Lower leg skin (tissue), 4 donors: ENCODE data around the gene CGA. TPM values are rescaled to one million over a fixed set of nuclear protein-coding genes. Genes with fewer than 3 reads are reported as not detected.

Experiments used
- DNase-seq, 2 donors: peaks; one replicate each; pipeline ENCODE4 v3.0.0-alpha.2; 2019; ENCODE audit warnings: low spot score in 2 of 2
- H3K4me3 ChIP-seq: fragments of 200-600 bp; sonication (generic); 2 replicates; pipeline ENCODE4 v1.5.1; 2017; ENCODE audit warnings: mild to moderate bottlenecking, low read depth; ENCODE audit not compliant: poor library complexity, severe bottlenecking
- POLR2A ChIP-seq, 2 donors: fragments of 450-650 bp; IDR thresholded peaks; one replicate each; pipeline ENCODE4 v1.6.1; 2016 to 2017; ENCODE audit warnings: antibody characterized with exemption in 2 of 2, mild to moderate bottlenecking in 1 of 2, moderate library complexity in 1 of 2
- WGBS, 2 donors: methylation state at CpG; one replicate each; pipeline ENCODE4 v1.1.5; 2018; 5-methylcytosine and 5-hydroxymethylcytosine counted together
- intact Hi-C: fragments of 100-400 bp; cut with DNase I; formaldehyde crosslinking; loops from one replicate; pipeline ENCODE4 v1.15.0; 2023; ENCODE audit warnings: low total_unique reads
- total RNA-seq, 4 donors: library from RNA; depleted of rRNA; stranded (reverse); fragments of >200 nt; gene quantifications; one replicate each; pipeline ENCODE4 v1.1.0, GENCODE V29; 2016
- TF ChIP-seq, protein P1 (sequence below), 3 donors: fragments of 450-650 bp; IDR thresholded peaks; one replicate each; pipeline ENCODE4 v1.5.1; 2016; ENCODE audit warnings: antibody characterized with exemption in 3 of 3, mild to moderate bottlenecking in 3 of 3, moderate library complexity in 2 of 3

The CGA gene
- total RNA-seq, 4 donors from 2014 or later: 0.59 to 5.9 (median 3.4) TPM

DNA sequence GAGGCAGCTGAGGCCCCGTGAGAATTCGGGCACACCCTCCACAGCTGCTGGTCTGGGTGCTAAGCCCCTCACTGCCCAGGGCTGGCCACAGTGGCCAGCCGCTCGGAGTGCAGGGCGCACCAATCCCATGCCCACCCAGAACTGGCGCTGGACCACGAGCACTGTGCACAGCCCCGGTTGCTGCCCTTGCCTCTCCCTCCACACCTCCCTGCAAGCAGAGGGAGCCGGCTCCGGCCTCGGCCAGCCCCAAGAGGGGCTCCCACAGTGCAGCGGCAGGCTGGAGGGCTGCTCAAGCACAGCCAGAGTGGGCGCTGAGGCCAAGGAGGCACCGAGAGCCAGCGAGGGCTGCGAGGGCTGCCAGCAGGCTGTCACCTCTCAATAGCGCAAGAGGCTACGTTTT is 35.0 kb downstream of the CGA start:
- intact Hi-C loops: no loop called here
- 94% methylated on average over 16 to 17 of the region's 18 CpGs for WGBS, 2 donors
- no peak overlapping the region for H3K4me3 ChIP-seq
- no peak for DNase-seq
- TF ChIP-seq, protein P1, sequence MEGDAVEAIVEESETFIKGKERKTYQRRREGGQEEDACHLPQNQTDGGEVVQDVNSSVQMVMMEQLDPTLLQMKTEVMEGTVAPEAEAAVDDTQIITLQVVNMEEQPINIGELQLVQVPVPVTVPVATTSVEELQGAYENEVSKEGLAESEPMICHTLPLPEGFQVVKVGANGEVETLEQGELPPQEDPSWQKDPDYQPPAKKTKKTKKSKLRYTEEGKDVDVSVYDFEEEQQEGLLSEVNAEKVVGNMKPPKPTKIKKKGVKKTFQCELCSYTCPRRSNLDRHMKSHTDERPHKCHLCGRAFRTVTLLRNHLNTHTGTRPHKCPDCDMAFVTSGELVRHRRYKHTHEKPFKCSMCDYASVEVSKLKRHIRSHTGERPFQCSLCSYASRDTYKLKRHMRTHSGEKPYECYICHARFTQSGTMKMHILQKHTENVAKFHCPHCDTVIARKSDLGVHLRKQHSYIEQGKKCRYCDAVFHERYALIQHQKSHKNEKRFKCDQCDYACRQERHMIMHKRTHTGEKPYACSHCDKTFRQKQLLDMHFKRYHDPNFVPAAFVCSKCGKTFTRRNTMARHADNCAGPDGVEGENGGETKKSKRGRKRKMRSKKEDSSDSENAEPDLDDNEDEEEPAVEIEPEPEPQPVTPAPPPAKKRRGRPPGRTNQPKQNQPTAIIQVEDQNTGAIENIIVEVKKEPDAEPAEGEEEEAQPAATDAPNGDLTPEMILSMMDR (IDR thresholded peaks at IDR 0.05): no peak
- TF ChIP-seq POLR2A (IDR thresholded peaks at IDR 0.05): no peak

DNA sequence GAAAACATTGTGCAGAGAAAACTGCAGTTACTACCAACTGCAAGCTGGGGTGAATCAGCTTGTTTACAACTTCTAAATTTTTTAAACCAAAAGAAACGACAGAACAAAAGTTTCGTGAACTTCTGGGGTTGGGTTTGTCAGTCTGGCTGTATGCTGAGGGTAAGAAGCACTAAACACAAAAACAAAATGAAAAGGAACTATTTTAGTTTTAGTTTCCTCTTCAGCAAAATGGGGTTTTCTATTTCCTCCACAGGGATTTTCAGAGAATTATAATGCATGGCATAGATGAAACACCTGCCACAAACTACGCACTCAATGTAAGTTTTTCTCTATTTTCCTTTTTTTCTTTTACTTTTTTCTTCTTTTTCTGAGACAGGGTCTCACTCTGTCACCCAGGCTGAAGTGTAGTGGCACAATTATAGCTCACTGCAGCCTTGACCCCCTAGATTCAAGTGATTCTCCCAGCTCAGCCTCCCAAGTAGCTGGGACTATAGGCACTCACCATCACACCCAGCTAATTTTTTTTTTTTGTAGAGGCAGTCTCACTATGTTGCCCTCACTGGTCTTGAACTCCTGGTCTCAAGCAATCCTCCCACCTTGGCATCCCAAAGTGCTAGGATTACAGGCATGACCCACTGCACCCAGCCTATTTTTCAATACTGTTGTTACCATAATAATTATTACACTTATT is 40.6 kb downstream of the CGA start:
- TF ChIP-seq, protein P1 (IDR thresholded peaks at IDR 0.05): no peak
- no peak for TF ChIP-seq POLR2A (IDR thresholded peaks at IDR 0.05)
- WGBS, 2 donors: 76 to 84% methylated on average over 3 of the region's 3 CpGs
- H3K4me3 ChIP-seq: no peak overlapping the region
- intact Hi-C loops: no loop called here
- no peak for DNase-seq

DNA sequence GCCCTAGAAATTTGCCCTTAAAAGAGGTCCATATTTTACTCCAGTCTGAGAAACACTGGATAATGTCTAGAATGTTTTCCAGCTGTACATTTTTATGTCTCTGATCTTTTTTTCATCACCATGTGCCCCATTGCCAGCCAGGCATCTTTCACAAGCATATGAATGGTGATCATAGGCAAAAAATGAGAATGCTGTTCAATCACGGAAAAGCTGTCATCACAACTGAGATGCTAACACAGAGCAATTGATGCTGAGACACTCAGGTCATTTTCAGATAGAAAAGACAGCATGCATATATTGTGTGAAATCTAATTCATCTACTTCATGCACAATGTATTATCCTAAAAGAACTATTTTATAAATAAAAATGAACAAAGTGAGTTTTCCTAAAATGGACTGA is 41.6 kb downstream of the CGA start:
- 62 to 71% methylated on average over 1 of the region's 1 CpG for WGBS, 2 donors
- TF ChIP-seq, protein P1 (IDR thresholded peaks at IDR 0.05): no peak
- TF ChIP-seq POLR2A (IDR thresholded peaks at IDR 0.05): no peak
- DNase-seq: no peak
- intact Hi-C loops: no loop called here
- no peak overlapping the region for H3K4me3 ChIP-seq

DNA sequence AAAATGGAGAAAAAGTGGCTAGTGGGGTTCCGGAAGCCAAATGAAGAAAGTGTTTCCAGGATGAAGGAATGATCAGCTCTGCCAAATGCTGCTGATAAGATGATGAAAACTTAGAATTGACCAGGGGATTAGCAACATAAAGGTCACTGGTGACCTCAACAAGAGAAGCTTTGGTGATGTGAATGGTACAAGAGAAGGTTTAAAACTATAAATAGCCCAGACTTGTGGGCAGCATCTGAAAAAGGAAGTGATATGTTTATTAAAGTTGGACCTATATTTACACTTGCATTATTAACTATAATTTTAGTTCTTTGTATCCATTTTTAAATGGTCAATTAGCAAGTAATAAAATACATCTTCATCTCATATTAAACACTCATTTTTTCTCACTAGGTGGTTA is 45.1 kb downstream of the CGA start:
- intact Hi-C loops: no loop called here
- H3K4me3 ChIP-seq: no peak overlapping the region
- 86 to 96% methylated on average over 1 of the region's 1 CpG for WGBS, 2 donors
- no peak for TF ChIP-seq POLR2A (IDR thresholded peaks at IDR 0.05)
- TF ChIP-seq, protein P1 (IDR thresholded peaks at IDR 0.05): no peak
- DNase-seq: no peak

DNA sequence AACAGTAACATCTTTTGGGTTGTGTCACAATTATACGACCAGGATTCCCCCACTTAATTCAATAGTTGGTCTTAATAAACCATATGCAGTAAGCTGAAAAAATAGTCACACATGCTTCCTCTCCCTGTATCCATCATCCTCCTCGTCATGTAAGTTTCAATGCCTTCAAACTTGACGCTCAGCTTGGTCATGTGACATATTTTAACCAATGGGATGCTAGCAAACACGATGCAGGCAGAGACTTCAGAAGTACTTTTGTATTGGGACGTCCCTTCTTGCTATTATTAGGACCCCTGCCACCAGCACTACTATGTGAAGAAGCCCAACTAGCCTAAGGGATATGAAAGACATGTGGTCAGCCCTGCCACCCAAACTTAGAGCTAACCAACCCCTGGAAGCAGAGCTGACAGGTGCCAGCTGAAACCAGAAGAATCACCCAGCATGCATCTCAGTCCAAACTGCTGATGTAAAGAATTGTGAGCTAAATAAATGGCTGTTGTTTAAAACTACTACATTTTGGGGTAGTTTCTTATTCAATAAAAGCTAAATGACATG is 49.3 kb downstream of the CGA start:
- no peak for DNase-seq
- H3K4me3 ChIP-seq: no peak overlapping the region
- intact Hi-C loops: no loop called here
- TF ChIP-seq, protein P1 (IDR thresholded peaks at IDR 0.05): no peak
- TF ChIP-seq POLR2A (IDR thresholded peaks at IDR 0.05): no peak
- WGBS, 2 donors: 54 to 78% methylated on average over 5 of the region's 5 CpGs

DNA sequence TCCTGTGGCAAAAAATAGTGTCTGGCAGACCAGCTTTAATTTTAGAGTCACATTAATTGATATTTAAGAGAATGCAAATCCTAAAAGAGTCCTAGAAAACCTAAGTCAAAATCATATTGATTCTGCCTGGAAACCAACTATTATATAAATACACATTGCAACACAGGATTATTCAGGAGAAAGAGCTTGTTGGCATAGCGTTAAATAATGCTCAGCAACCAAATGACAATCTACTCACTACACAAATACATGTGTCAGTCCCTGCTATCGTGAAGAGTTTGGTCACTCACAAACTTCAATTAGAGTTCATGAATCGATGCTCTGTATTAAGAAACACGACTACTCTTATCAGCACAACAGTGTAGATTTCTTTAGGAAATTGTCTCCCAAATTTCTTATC is 54.2 kb downstream of the CGA start:
- H3K4me3 ChIP-seq: no peak overlapping the region
- intact Hi-C loops: no loop called here
- no peak for TF ChIP-seq POLR2A (IDR thresholded peaks at IDR 0.05)
- TF ChIP-seq, protein P1 (IDR thresholded peaks at IDR 0.05): no peak
- DNase-seq: no peak
- WGBS, 2 donors: 86 to 90% methylated on average over 4 of the region's 4 CpGs
